Measurements from ENCODE around the gene TXK.

- no peak for TF ChIP-seq EP300 (IDR thresholded peaks at IDR 0.05)
- no peak for TF ChIP-seq CTCF (IDR thresholded peaks at IDR 0.05)
- no peak for TF ChIP-seq POLR2AphosphoS5 (IDR thresholded peaks at IDR 0.05)
- no peak for TF ChIP-seq POLR2A (IDR thresholded peaks at IDR 0.05)
These were observed 21.9 kb downstream of the TXK start for GRCh38 chr4:48112017-48112667.
